Measurements from ENCODE around the gene POLR2J3.
"Not testable (repeated sequence)": the region's sequence is repeated elsewhere in the genome, so short reads cannot be mapped to it uniquely, and the experiment has no call there.

The POLR2J3 gene

DNA sequence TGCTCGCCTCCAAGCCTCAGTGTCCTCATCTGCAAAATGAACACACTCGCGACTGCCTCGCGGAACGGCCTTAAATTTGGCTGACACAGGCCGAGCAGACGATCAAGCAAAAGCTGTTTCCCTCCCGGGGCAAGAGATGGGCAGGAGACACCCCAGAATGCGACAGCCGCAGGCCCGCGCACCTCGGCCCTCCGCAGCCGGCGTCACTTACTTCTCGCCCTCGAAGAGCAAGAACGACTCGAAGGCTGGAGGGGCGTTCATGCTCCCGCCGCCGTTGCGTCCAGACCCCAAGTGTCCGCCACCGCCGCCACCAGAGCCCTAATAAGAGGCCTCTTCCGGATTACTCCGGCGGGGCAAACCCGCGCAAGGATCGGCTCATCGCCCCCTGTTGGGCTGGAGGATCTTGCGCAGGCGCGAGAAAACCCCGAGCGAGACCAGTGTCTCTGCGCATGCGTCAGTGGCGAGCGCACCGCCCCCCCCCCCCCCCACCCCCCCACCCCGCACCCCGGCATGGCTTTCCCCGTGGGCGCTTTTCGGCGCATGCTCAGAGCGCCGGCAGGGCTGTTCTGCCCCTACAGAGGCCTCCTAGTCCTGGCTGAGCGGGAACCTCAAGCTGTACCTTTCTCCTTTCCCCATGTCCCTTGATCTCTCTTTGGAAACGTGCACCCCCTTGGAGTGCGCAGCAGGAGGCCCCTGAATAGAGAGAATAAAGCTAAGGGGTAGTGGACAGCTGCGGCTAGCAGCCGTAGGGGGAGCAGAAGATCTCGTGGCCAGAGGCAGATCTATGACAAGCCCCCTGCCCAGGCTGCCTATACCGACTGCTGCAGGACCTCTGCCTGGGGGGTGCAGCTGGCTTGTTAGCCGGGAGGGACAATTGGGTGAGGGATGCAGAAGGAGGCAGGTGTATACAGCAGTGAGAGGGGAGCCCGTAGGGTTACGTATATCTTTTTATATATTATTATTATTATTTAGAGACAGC is at the start of gene POLR2J3:
TSS of gene POLR2J3 (minus strand) at position 323 of the 979 bp plus-strand sequence. CDS start at position 261, 62 bp downstream.
- DNase-seq, result not testable (repeated sequence)

DNA sequence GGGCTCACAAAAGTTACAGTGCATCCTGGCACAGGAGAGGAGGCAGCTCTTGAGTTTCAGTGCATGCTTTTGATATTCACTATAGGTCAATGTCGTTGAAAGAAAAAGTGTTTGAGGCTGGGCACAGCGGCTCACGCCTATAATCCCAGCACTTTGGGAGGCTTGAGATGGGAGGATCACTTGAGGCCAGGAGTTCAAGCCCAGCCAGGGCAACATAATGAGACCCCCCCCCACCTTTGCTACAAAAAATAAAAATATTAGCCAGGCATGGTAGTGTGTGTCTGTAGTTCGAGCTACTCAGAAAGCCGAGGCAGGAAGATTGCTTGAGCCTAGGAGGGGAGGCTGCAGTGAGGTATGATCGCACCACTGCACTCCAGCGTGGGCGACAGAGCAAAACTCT is 45.7 kb upstream of the POLR2J3 start:
- not testable (repeated sequence) for DNase-seq

DNA sequence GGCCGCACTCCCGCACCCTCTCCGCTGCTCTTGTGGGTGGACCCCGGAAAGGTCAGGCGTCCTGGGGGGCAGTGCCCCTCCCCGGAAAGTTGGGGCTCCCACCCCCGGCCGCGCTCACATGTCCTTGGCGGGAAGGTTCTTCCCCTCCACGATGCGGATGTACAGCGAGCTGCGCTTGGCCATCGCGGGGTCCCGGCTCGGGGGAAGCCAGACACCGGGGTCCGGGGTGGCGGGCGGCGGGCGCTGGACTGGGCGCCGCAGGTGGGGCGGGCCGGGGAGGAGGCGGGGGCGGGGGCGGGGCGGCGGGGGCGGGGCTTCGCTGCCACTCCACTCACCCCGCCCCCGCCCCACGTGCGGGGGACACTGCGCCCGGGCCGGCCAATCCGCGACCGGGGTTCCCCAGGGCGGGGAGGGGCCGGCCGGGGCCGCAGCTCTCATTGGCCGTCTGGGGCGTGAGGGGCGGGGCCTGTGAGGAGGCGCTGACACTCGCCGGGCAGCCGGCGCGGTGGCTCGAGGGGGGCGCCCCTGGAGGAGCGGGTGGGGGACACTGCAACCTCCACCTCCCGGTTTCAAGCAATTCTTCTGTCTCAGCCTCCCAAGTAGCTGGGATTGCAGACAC is 44.2 kb upstream of the POLR2J3 start, which contains the start of gene RASA4:
TSS of gene RASA4 (minus strand) at position 250 of the 619 bp plus-strand sequence. CDS start at position 183, 67 bp downstream.
- not testable (repeated sequence) for DNase-seq

DNA sequence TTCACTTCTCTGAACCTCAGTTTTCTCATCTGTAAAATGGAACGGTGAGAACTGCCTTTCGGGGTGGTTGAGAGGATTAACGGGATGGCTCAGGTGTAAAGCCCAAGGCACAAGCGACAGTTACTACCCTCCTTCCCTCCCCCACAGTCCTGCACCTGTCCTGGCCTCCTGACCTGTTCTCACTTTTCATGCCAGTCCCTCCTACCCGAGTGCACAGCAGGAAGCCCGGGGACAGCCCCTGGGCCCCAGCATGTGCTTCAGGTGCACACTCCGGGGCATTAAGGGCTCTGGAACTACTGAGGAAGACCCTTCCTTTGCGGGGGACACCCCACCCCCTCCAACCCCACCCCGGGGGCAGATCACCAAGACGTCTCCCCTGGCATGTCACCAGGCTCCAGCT is 43.5 kb upstream of the POLR2J3 start:
- DNase-seq, result not testable (repeated sequence)

DNA sequence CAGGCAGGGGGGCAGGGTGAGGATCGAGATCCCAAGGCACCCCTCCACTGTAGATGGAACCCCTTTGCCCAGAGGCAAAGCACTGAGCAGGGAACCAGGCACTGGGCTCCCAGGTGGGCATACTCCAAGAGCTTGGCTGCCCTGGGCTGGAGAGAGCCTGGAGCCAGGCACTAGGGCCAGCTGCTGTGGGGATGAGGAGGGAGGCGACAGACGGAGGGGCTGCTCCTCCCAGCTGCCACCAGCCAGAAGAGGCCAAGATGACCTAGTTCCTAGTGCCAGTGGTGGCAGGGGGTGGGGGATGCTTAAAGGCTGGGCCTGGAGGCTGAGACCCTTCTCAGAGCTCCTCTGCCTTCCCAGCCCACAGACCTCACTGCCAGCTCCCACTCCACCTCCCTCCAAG is 42.5 kb upstream of the POLR2J3 start:
- DNase-seq, result not testable (repeated sequence)

- DNase-seq, result not testable (repeated sequence)
Observed at GRCh38 chr7:102614346-102614697, 41.9 kb upstream of the POLR2J3 start.

DNA sequence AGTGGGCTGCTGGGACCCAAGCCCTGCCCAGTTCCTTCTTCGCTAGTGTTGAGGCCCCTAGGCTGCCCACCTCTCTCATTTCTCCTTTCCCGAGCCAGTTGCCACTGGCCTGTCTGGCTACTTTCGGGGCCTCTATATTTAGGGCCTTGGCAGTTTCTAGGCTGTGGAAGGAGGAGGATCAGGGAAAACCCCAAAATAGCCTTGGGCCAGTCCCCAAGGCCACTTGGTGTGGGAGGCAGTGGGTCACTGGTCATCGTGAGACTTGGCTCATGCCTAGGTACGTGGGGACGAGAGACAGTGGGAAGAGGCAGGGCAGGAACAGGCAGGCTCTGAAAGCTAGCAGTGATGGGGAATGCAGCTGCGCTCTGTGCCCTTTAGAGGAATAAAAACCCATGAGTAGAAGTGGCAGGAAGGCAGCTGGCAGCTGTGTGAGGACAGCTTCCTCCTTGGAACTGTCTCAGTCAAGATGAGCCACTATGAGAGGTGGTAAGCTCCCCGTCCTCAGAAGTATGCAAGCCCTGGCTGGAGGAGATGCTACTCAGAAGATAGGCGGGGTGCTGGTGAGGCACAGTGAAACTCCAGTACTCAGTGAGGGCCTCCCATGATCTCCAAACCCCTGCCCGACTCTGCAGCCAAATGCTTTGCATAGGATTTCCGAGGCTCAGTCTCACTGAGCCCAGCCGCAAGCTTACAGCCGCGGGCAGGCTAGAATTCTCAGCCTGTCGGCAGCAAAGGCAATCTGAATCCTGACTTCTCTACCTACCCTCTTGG is 41.4 kb upstream of the POLR2J3 start:
- not testable (repeated sequence) for DNase-seq

GRCh38 chr7:102611675-102612325 is 39.4 kb upstream of the POLR2J3 start:
- not testable (repeated sequence) for DNase-seq

DNA sequence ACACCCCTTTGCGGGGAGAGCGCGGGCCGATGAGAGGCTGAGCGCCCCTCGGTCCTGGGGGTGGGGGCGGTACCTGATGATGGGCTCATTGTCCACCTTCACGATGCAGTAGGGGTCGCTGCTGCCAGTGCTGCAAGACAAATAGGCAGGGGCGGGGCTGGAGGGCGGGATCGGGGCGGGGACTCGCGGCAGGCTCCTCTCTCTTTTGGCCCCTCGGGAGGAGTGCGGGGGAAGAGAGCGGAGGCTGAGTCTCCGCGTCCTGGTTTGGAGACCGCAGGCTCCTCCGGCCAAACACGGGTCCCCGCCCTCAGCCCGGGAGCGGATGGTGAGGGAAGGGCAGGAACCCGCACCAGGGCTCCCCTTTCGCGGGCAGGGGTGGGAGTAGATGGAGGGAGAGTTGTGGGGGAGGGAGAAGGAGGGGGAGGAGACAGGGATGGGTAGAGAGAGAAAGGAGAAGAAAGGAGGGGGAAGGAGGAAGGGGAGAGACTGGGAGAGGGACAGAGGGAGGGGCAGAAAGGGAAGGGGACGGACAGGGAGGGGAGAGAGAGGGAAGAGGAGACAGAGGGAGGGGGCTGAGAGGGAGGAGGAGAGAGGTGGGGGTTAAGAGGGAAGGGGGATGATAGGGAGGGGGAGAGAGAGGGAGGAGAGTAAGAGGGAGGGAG is 38.8 kb upstream of the POLR2J3 start:
- not testable (repeated sequence) for DNase-seq

GRCh38 chr7:102610441-102610840 is 38.1 kb upstream of the POLR2J3 start:
- not testable (repeated sequence) for DNase-seq

GRCh38 chr7:102609734-102610133 is 37.4 kb upstream of the POLR2J3 start:
- not testable (repeated sequence) for DNase-seq

- DNase-seq, result not testable (repeated sequence)
Observed at GRCh38 chr7:102606848-102607247, 34.5 kb upstream of the POLR2J3 start.

- DNase-seq, result not testable (repeated sequence)
Observed at GRCh38 chr7:102604431-102605145, 32.2 kb upstream of the POLR2J3 start.

- DNase-seq, result not testable (repeated sequence)
Observed at GRCh38 chr7:102602317-102602716, 29.9 kb upstream of the POLR2J3 start.

DNA sequence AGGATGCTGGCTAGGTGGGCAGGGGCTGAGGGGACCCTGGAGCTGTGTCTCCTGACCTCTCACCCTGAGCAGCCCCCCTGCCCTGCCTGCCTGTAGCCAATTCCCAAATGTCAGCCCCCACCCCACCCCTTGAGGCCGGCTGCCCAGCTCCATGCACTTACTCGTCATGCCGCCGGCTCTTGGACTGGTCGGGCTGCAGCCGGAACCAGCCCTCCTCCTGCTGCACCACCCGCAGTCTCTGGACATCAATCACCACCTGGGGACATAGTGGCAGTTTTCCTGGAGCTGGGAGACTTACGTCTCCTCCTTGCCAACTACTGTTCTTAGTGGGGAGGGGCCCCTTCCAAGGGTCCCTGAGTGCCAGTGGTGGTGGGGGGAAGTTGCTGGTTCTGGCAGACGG is 27.3 kb upstream of the POLR2J3 start:
- not testable (repeated sequence) for DNase-seq

DNA sequence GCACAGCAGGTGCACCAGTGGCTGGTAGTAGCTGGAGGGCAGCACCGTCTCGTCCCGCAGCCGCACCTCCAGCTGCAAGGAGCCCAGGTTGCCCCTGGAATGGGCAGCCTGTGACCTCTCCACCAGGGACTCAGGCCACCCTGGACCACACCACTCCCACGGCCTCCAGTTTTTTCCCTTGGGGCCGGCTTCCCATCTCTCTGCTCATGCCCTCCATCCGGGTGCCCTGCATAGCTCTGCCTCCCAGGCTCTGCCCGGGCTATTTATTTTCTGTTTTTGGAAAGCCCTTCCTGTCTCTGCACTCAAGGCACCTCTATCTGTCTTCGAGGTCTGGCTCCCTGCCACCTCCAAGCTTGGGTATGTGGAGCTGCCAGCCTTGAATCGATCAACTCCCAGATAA is 23.7 kb upstream of the POLR2J3 start:
- not testable (repeated sequence) for DNase-seq

GRCh38 chr7:102593637-102594334 is 21.4 kb upstream of the POLR2J3 start:
- DNase-seq, result not testable (repeated sequence)

GRCh38 chr7:102592477-102593019 is 20.2 kb upstream of the POLR2J3 start:
- DNase-seq, result not testable (repeated sequence)

- not testable (repeated sequence) for DNase-seq
Observed at GRCh38 chr7:102589857-102590256, 17.5 kb upstream of the POLR2J3 start.

DNA sequence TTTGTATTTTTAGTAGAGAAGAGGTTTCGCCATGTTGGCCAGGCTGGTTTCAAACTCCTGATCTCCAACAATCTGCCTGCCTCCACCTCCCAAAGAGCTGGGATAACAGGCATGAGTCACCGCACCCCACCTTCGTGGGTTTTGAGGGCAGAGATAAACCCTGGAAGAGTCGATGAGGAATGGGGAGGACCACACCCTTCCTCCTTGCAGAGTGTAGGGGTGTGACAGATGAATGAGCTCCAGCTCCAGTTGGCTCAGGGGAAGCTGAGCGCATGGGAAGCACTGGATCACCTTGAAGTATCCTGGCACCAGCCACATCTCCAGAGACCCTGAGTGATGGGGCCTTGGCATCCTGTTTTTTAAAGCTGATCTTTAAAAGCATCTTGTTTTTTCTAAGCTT is 11.1 kb upstream of the POLR2J3 start:
- not testable (repeated sequence) for DNase-seq
